GM18868 (cell line): ENCODE results near the gene NEUROG1.
"Not testable (repeated sequence)": the region's sequence is repeated elsewhere in the genome, so short reads cannot be mapped to it uniquely, and the experiment has no call there.

Source experiments
- ATAC-seq: cut with Tn5 transposase; IDR thresholded peaks from one replicate; pipeline ENCODE4 v1.9.1; 2021; ENCODE audit warnings: mild to moderate bottlenecking, moderate library complexity; ENCODE audit not compliant: unreplicated experiment

The NEUROG1 gene

GRCh38 chr5:135497971-135498636 is 37.7 kb downstream of the NEUROG1 start:
- no peak for ATAC-seq

- ATAC-seq, result not testable (repeated sequence)
Observed at GRCh38 chr5:135495531-135495930, 40.2 kb downstream of the NEUROG1 start.

DNA sequence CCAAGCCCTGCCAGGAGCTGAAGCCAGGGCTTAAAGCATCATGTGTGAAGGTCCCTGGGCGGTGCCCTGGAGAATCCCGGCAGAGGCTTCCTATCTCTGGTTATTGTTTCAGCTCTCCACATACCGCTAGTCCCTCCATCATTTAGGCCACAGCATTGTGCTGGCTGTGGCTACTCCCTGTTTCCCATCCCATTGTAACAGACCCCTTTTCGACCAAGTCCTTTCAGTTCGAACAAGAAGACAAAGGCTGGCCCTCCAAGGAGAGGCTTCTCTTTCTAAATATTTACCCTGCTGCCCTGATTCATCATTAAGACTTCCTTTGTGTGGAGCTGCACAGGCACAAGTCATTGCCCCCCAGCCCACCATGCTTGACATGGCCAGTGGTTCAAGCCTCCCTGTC is 41.6 kb downstream of the NEUROG1 start:
- no peak for ATAC-seq

DNA sequence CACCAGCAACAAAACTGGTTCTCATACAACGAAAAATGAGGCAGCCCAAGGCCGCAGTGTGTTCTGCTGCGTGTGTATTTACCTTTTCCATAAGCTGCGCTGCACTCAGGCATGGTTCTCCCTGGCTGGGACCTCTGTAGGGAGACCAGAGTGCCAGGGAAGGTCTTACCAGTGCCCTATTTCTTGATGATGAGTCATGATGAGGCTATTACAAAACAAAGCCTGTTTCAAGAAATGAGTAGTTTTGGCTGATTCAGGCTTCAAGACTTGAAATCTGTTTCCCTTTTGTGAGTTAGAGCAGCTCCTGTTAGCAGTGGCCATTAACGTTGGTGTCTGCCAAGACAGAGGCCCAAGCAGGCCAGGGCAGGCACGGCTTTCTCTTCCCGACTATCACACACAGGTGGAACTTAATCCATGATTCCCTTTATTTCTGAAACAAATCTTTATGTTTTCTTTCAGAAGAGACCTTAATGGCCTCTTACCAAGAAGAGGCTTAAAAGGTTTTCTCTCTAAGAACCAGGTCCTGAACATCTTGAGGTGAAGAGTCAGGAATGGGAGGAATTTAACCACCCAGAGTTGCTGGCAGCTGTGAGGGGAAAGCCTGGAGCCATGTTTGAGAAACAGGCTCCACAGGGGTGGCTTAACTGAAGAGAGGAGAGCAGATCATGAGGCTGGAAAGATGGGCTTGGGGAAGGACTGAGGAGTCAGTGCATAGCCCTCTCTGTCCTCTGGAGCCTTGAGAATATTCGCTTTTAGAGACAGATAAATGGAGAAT is 42.2 kb downstream of the NEUROG1 start:
- ATAC-seq, result no peak

DNA sequence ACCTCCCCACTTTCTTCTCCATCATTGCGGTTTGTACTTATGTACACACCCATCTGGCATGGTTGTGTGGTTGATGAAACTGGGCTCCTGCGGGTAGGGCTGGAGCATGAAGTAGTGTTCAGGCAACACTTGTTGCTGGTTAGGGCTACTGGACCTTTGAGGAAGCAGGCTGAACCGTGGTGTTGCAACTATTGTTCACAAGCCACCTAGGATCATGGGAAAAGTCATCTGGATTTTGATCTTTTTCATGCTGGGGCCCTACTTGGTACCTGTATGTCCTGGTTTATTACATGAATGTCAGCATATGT is 43.5 kb downstream of the NEUROG1 start:
- no peak for ATAC-seq

DNA sequence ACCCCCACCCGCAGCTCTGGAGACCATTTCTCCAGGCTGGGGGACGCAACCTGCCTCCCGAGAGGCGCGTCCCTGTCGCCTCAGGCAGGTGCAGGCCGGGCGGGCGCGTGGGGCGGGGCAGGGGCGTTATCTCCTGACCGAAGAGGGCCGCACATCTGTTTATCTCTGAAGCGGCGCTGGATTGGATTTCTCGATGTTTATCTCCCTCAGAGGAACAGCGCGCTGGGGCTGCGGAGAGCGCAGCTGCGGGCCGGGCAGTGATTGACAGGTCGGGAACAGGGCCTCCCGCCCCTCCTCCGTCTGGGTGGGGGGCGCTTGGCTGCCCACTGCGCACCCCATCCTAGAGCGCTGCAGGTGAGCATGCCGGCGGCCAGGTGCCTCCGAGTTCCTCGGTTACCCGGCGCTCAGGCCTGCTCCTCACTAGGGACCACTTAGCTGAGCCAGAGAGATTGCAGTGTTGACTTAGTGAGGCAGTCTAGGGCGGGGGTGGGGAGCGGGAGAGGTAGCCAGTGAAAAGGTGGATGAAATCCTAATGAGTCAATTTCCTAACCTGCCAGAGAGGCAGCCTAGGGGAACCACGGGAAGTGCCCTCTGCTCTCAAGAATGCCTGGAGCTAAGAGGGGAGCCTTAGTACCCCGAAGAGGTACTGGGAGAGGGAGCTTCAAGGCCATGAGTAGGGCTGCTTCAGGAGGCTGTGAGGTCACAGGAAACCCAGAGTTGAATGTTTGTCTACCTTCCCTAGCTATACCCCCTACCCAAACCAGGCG is 44.0 kb downstream of the NEUROG1 start:
- ATAC-seq, result no peak

DNA sequence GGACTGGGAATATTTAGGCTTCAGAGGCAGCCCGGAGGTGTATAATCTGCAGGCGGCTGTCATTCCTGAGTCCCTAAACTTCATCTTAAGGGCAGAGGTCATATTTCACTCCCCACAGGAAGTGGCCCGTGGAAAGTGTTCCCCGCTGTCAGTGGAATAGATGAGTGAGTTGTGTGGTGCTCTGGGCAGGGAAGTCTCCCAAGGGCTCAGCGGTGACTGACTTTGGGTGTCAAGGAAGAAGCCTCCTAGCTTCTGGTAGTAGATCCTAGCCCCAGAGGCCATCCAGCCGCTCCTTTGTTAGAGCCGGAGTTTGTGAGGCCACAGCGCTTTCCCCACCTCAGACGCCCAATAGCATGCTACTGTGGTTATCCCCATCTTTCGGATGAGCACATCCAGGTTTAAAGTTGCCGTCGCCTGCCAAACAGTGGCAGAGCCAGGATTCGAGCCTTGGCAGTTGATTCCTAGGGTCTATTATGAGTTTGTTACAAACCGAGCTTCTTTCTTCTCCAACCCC is 44.7 kb downstream of the NEUROG1 start:
- ATAC-seq, result no peak

DNA sequence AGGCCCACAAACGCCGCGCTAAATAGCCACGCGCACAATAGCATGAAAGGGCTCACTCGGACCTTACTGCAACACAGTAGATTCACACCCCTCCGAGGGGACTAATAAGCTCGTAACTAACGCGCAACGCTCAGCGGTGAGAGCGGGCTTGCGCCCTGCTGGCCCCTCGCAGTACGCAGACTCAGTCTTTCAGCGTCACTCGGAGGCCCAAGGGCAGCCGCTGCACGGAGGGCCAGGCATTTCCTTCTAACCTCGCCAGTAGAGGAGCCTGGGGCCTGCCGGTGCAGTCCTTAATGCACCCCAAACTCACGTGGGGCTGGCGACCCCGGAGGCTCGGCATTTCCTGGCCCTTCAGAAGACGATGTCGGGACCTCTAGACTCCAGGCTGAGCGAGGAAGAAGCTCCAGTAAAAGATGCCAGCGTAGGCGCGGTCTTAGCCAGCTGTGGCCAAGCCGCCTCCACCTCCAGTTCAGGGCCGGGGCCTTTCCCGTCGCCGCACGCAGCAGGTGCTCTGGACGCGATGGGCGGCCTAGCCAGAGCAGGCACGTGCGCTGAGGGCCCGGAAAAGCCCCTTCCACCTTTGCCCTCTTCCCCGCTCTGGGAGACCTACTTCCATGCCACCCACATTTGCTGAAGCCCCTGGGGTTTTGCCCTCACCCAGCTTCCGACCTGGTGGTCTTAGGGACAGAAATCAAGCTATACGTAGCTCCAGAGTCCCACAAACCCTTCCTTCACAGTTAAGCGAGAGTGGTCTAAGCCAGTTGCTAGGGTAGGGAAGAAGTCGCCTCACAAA is 45.3 kb downstream of the NEUROG1 start:
- ATAC-seq, result no peak

DNA sequence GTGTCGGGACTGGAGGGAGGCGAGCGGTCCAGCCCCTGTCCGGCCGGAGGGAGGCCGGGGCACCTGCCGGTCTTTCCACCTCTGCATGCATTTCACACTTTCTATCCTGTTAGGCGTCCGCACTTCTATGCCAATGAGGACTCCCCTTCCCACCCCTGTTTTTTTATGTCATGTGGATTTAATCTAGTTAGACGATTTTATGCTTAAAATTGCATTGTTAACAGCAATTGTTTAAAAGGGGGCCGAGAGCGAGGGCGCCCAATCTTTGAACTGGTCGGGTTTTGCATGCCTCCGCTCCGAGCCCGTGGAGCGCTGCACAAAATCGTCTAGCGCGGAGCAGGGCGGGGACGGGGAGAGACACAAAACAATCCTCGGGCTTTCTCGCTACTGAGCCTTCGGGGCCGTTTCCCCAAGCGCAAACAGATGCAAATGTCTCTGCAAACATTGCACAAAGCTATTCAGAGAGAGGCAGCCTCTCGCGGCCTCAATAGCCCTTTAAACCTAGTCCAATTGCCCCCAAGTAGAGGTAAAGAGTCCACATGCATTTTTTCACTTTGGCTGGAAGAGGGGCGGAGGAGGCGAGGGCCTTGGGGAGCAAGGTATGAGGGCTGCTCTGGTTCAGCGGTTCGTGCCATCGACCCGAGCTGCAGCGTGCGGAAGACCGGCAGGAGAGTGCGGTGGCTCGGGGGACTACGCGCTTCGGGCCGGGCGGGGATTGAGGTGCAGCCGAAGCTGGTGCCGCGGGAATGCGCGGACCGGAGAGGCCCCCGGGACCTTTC is 46.1 kb downstream of the NEUROG1 start:
- no peak for ATAC-seq

DNA sequence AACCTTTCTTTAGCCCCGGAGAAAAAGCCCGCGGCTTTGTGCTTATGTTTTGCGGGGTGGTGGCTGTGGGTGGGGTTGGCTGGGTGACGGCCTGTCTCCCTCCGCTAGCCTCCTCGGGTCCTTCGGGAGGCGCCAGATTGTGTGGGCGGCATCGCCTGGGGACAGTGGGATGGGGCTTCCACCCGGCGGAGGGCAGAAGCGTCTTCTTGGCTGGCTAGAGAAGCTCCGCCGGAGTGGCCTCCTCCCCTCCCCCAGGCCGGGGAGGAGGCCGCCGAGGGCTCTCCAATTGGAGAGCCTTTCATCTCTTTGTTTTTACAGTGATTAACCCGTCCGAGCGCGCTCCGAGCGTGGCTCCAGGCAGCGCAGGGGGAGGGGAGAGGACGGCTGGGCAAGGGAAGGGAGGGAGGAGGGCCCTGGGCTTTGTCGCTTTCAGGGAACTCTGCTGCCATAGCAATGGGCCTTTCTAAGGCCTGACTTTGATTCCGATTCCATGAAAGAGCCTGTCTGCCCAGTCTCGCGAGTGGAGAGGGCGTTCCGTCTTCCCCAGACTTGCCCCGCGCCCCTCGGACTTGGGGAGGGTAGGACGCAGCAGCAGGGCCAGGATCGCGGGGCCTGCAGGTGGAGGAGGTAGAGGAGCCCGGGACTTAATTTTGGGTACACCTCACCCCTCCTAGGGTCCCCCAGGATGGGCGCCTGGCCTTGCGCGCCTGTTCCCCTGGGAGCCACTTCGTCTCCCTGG is 46.9 kb downstream of the NEUROG1 start:
- no peak for ATAC-seq

DNA sequence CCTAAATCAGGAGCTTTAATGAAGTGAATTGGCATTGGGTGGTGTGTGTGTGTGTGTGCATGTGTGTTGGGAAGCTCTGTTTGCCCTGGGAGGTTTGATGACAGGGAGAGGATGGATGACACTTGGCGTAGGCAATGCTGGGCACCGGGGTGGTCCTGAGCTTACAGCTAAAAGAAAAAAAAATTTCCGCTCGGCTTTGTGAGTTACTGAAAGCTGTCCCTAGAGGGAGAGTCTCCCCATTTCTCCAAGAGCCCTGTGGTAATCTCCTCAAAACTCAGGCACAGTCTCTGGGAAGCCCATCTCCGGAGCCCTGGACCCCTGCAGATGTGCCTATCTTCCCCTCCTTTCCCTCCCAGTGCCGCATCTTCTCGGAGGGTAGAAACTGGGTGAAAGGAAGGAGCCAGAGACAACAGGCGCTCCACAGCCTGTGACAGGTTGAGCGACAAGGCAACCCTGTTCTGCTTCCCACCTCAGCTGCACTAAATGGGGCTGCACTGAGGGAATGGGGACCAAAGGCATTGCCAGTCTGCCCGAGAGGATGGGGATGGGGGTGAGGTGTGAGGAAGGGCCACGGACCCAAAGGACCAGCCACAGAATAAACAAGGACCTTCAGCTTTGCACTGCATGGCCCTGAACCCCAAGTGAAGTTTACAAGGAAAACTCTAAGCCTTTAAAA is 47.8 kb downstream of the NEUROG1 start:
- no peak for ATAC-seq

- no peak for ATAC-seq
Observed at GRCh38 chr5:135487037-135487395, 48.7 kb downstream of the NEUROG1 start.

DNA sequence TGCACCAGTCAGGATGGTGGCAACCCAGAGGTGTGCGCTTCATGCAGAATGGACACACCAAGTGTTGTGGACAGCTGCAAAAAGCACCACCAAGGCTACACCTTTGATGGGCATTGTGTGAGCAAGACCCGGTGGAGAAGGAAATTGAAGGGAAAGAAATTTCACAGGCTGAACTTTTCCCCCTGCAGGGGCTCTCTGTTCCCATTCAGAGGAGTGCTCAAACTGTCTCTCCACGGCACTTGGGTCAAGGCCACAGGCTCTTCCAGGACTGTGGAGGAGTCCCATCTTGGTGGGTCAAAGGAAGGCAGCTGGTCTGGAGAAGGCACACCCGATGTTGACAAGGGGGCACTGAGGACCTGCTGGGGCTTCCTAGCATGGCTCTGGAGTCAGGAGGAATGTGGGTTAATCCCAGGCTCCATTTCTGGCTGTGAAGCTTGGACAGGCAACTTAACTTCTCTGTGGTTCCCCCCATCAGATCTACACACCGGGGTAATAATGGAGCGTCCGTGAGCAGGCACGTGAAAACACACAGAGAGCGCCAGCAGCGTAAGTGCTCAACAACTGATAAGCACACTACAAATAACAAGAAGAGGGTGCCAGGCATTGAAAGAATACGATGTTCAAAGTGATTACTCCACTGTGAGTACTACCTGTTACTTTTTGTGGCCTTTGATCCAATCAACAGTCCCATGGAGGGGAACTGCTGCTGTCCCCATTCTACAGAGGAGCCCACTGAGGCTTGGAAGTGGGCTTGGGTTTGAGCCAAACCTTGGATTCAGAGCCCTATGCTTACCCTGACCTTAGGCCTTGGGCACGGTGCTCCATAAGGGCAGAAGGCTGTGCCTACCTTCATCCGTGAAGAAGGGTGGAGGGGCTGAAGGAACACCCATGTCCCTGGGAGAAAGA is 49.4 kb downstream of the NEUROG1 start:
- no peak for ATAC-seq

DNA sequence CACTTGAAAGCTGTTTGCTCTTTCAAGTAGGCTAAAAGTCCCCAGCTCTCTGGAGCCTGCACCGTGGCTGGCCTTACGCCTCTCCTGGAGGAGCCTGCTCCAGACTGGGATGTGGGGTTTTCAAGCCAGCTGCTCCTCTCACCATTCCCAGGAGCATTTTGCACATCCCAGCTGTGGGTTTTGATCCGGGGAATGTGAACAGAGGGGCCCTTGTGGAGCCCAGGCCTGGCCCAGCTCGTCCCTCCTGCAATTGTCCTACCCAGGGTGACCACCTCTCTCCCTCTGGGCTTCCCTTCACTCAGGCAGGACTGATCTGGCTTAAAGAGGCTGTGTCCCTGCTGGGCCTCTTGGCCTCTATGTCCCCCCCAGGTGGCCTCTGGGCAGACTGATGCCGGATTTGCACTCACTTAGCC is 51.1 kb downstream of the NEUROG1 start:
- ATAC-seq, result no peak
